Measurements from ENCODE around the gene TMEM178A.

GRCh38 chr2:39684464-39684863 is 18.7 kb downstream of the TMEM178A start:
- no peak for TF ChIP-seq CTCF (IDR thresholded peaks at IDR 0.05)
- no peak for TF ChIP-seq POLR2A (IDR thresholded peaks at IDR 0.05)
